GM12878 (cell line): ENCODE measurements around the gene UCP1. TPM values are rescaled to one million over a fixed set of nuclear protein-coding genes. Genes with fewer than 3 reads are reported as not detected.

Experiments
- ATAC-seq: fragments of 200-7000 bp; cut with Tn5 transposase; 3 replicates; pipeline ENCODE4 v1.9.1; 2020; ENCODE audit warnings: mild to moderate bottlenecking, moderate library complexity
- BruUV-seq: library from RNA; stranded (reverse); fragments of 400-500 nt; replicated peaks from 2 replicates; lab custom pipeline; 2021; lab: Mats Ljungman, UMichigan
- CTCF ChIA-PET: fragments of 300-600 bp; sonication (Branson Sonifier 250); formaldehyde crosslinking; extraction: SDS; loops from one replicate; lab custom pipeline; 2021; ENCODE audit warnings: inconsistent platforms; lab: Yijun Ruan, JAX
- POLR2A ChIA-PET: fragments of 350-600 bp; formaldehyde crosslinking; extraction: SDS; loops from one replicate; lab custom pipeline; 2021; ENCODE audit warnings: inconsistent platforms; lab: Charles Lee
- RAD21 ChIA-PET: fragments of 300-600 bp; sonication (Branson Sonifier 250); formaldehyde crosslinking; loops from one replicate; lab custom pipeline; 2023; ENCODE audit warnings: antibody characterized with exemption; ENCODE audit not compliant: unreplicated experiment; lab: Charles Lee
- SMC1A ChIA-PET: fragments of 300-600 bp; sonication (Branson Sonifier 250); formaldehyde crosslinking; loops from one replicate; lab custom pipeline; 2023; ENCODE audit not compliant: unreplicated experiment, uncharacterized antibody; lab: Charles Lee
- DNase-seq: peaks from one replicate; pipeline ENCODE4 v3.0.0-alpha.2; 2011; ENCODE audit warnings: low read depth, low spot score
- FAIRE-seq: peaks from 3 replicates; lab custom pipeline; 2011; peaks lifted over from hg19 to GRCh38; lab: Jason Lieb, UNC
- H2AFZ ChIP-seq: 2 replicates; pipeline ENCODE4 v1.6.0; 2011; ENCODE audit warnings: low read depth, low read length, control low read depth; ENCODE audit not compliant: control insufficient read depth
- H3K27ac ChIP-seq: 2 replicates; pipeline ENCODE4 v1.5.1; 2011; ENCODE audit warnings: control low read depth; ENCODE audit not compliant: control insufficient read depth, insufficient read depth
- H3K27me3 ChIP-seq, 2 experiments: replicated peaks in 1 of 2; 2 replicates each; pipeline versions ENCODE4 v1.6.0 to v1.6.1; 2011; ENCODE audit warnings: low read length in 1 of 2; ENCODE audit not compliant: control insufficient read depth in 2 of 2, insufficient read depth in 2 of 2
- H3K36me3 ChIP-seq, 2 experiments: 2 replicates each; pipeline ENCODE4 v1.5.1; 2011; ENCODE audit warnings: low read length in 1 of 2; ENCODE audit not compliant: control insufficient read depth in 2 of 2, insufficient read depth in 2 of 2
- H3K4me1 ChIP-seq: 2 replicates; pipeline ENCODE4 v1.6.1; 2011; ENCODE audit warnings: mild to moderate bottlenecking, low read length, moderate library complexity, mixed read lengths; ENCODE audit not compliant: control insufficient read depth, insufficient read depth
- H3K4me2 ChIP-seq: 2 replicates; pipeline ENCODE4 v1.6.0; 2011; ENCODE audit warnings: control low read depth; ENCODE audit not compliant: control insufficient read depth, insufficient read depth
- H3K4me3 ChIP-seq: fragments of 200-600 bp; sonication (generic); 2 replicates; pipeline ENCODE4 v1.5.1; 2016
- H3K79me2 ChIP-seq: 2 replicates; pipeline ENCODE4 v1.6.0; 2011; ENCODE audit warnings: low read length; ENCODE audit not compliant: control insufficient read depth, insufficient read depth
- H3K9ac ChIP-seq: 2 replicates; pipeline ENCODE4 v1.8.0; 2011; ENCODE audit warnings: low read length, control low read depth, mixed read lengths; ENCODE audit not compliant: control insufficient read depth, insufficient read depth
- H3K9me3 ChIP-seq: replicated peaks from 3 replicates; pipeline ENCODE4 v1.5.1; 2011; ENCODE audit warnings: mild to moderate bottlenecking, low read length; ENCODE audit not compliant: control insufficient read depth, insufficient read depth
- H4K20me1 ChIP-seq: 2 replicates; pipeline ENCODE4 v1.6.0; 2011; ENCODE audit not compliant: control insufficient read depth, insufficient read depth
- CHD2 ChIP-seq: IDR thresholded peaks from 2 replicates; pipeline ENCODE4 v1.6.1; 2011; ENCODE audit warnings: low read depth, low read length, improper control_type of control experiment, borderline replicate concordance
- MTA3 ChIP-seq: IDR thresholded peaks from 2 replicates; pipeline ENCODE4 v1.6.1; 2012; ENCODE audit warnings: low read length, inconsistent platforms, borderline replicate concordance
- NFYB ChIP-seq: IDR thresholded peaks from 2 replicates; pipeline ENCODE4 v1.6.1; 2011; ENCODE audit warnings: low read depth, mild to moderate bottlenecking, low read length, improper control_type of control experiment, moderate library complexity; ENCODE audit not compliant: insufficient read depth
- RAD51 ChIP-seq: fragments of 450-650 bp; IDR thresholded peaks from 2 replicates; pipeline ENCODE4 v1.6.1; 2016; ENCODE audit warnings: moderate library complexity, mild to moderate bottlenecking, inconsistent platforms
- SIN3A ChIP-seq: IDR thresholded peaks from 2 replicates; pipeline ENCODE4 v1.6.1; 2012; ENCODE audit warnings: low read depth, low read length, improper control_type of control experiment
- TCF7 ChIP-seq: IDR thresholded peaks from 2 replicates; pipeline ENCODE4 v1.6.1; 2014; ENCODE audit warnings: antibody characterized with exemption, borderline replicate concordance
- WRNIP1 ChIP-seq: IDR thresholded peaks from 2 replicates; pipeline ENCODE4 v1.6.1; 2011; ENCODE audit warnings: low read depth, low read length, improper control_type of control experiment, borderline replicate concordance
- ZSCAN29 ChIP-seq: fragments of 450-650 bp; IDR thresholded peaks from 2 replicates; pipeline ENCODE4 v1.6.1; 2017; ENCODE audit warnings: mild to moderate bottlenecking, moderate library complexity
- WGBS: methylation state at CpG from one replicate; pipeline ENCODE4 v1.1.6; 2016; ENCODE audit warnings: low lambda C conversion rate; ENCODE audit not compliant: insufficient replicate concordance, insufficient coverage; ENCODE audit errors: missing lambda C conversion rate; 5-methylcytosine and 5-hydroxymethylcytosine counted together
- in situ Hi-C: fragments of 300-500 bp; cut with MboI; formaldehyde crosslinking; loops from 9 replicates; pipeline ENCODE4 v1.14.3; 2018; ENCODE audit warnings: mixed read lengths
- intact Hi-C: fragments of 100-400 bp; cut with micrococcal nuclease; formaldehyde crosslinking; loops from one replicate; pipeline ENCODE4 v1.14.2; 2022; ENCODE audit not compliant: unreplicated experiment
- polyA plus RNA-seq, 11 experiments: library from polyadenylated mRNA; depleted of rRNA in 4 of 11; unstranded in 6 of 11; stranded (reverse) in 5 of 11; fragments of >200 nt; fragmentation: Nextera tagmentation in 4 of 11; fragmentation: Illumina TruSeq in 1 of 11; extraction: Ambion mirVana in 4 of 11; extraction: Trizol in 1 of 11; gene quantifications; 1 replicate in 1 of 11; 2 replicates in 10 of 11; pipeline versions ENCODE4 v1.2.1 to v1.2.3, GENCODE V29; 2011 to 2016; ENCODE audit warnings: inconsistent platforms in 2 of 11, missing spikeins in 2 of 11, low read depth in 1 of 11
- total RNA-seq, 4 experiments: library from RNA; depleted of rRNA in 3 of 4; stranded (reverse); fragments of >200 nt in 3 of 4; fragmentation: Illumina TruSeq in 1 of 4; extraction: Trizol in 1 of 4; gene quantifications; 2 replicates each; pipeline versions ENCODE4 v1.2.1 to v1.2.3, GENCODE V29; 2013 to 2021
- TF ChIP-seq, protein P1 (sequence below): fragments of 450-650 bp; IDR thresholded peaks from 2 replicates; pipeline ENCODE4 v1.6.1; 2017; ENCODE audit warnings: antibody characterized with exemption, mild to moderate bottlenecking, moderate library complexity
- TF ChIP-seq, protein P2 (sequence below): fragments of 450-650 bp; IDR thresholded peaks from 2 replicates; pipeline ENCODE4 v1.6.1; 2017; ENCODE audit warnings: low read depth, mild to moderate bottlenecking, moderate library complexity
- TF ChIP-seq, protein P3 (sequence below): fragments of 450-650 bp; formaldehyde crosslinking; IDR thresholded peaks from 2 replicates; pipeline ENCODE4 v1.4.0; 2020; ENCODE audit warnings: mild to moderate bottlenecking, moderate library complexity
- TF ChIP-seq, protein P4 (sequence below): IDR thresholded peaks from 2 replicates; pipeline ENCODE4 v1.6.1; 2011; ENCODE audit warnings: borderline replicate concordance, low read depth, mild to moderate bottlenecking, moderate library complexity, mixed read lengths, low read length; ENCODE audit not compliant: insufficient read depth; ENCODE audit errors: extremely low read length

UCP1 gene
- total and polyA plus RNA-seq, 10 of the 15 experiments (the other 5 are each of a cell fraction or from before 2014, with no cell fraction given) = not detected

DNA sequence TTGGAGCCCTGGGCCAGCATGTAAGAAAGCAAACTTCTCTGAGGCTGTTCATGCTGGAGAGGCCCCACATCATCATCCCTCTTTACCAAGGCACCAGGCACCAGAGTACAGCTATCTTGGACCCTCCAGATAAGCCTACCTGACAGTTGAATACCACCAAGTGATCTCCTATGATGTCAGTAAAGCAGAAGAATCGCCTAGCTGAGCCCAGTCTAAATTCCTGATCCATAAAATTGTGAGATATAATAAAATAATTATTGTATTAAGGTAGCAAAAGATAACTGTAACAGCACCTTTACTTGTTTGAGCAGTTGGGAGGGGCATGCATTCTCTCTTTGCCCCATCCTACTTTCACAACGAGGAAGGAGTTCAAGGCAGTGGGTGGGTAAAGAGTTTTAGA lies 2.9 kb upstream of the UCP1 start:
- TF ChIP-seq TCF7 (no peak), WRNIP1 (no peak), CHD2 (no peak), RAD51 (no peak), SIN3A (no peak), NFYB (no peak), ZSCAN29 (no peak), MTA3 (no peak)
- TF ChIP-seq, protein P1, sequence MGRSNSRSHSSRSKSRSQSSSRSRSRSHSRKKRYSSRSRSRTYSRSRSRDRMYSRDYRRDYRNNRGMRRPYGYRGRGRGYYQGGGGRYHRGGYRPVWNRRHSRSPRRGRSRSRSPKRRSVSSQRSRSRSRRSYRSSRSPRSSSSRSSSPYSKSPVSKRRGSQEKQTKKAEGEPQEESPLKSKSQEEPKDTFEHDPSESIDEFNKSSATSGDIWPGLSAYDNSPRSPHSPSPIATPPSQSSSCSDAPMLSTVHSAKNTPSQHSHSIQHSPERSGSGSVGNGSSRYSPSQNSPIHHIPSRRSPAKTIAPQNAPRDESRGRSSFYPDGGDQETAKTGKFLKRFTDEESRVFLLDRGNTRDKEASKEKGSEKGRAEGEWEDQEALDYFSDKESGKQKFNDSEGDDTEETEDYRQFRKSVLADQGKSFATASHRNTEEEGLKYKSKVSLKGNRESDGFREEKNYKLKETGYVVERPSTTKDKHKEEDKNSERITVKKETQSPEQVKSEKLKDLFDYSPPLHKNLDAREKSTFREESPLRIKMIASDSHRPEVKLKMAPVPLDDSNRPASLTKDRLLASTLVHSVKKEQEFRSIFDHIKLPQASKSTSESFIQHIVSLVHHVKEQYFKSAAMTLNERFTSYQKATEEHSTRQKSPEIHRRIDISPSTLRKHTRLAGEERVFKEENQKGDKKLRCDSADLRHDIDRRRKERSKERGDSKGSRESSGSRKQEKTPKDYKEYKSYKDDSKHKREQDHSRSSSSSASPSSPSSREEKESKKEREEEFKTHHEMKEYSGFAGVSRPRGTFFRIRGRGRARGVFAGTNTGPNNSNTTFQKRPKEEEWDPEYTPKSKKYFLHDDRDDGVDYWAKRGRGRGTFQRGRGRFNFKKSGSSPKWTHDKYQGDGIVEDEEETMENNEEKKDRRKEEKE = no peak
- TF ChIP-seq, protein P2, sequence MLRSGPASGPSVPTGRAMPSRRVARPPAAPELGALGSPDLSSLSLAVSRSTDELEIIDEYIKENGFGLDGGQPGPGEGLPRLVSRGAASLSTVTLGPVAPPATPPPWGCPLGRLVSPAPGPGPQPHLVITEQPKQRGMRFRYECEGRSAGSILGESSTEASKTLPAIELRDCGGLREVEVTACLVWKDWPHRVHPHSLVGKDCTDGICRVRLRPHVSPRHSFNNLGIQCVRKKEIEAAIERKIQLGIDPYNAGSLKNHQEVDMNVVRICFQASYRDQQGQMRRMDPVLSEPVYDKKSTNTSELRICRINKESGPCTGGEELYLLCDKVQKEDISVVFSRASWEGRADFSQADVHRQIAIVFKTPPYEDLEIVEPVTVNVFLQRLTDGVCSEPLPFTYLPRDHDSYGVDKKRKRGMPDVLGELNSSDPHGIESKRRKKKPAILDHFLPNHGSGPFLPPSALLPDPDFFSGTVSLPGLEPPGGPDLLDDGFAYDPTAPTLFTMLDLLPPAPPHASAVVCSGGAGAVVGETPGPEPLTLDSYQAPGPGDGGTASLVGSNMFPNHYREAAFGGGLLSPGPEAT = no peak
- TF ChIP-seq, protein P3, sequence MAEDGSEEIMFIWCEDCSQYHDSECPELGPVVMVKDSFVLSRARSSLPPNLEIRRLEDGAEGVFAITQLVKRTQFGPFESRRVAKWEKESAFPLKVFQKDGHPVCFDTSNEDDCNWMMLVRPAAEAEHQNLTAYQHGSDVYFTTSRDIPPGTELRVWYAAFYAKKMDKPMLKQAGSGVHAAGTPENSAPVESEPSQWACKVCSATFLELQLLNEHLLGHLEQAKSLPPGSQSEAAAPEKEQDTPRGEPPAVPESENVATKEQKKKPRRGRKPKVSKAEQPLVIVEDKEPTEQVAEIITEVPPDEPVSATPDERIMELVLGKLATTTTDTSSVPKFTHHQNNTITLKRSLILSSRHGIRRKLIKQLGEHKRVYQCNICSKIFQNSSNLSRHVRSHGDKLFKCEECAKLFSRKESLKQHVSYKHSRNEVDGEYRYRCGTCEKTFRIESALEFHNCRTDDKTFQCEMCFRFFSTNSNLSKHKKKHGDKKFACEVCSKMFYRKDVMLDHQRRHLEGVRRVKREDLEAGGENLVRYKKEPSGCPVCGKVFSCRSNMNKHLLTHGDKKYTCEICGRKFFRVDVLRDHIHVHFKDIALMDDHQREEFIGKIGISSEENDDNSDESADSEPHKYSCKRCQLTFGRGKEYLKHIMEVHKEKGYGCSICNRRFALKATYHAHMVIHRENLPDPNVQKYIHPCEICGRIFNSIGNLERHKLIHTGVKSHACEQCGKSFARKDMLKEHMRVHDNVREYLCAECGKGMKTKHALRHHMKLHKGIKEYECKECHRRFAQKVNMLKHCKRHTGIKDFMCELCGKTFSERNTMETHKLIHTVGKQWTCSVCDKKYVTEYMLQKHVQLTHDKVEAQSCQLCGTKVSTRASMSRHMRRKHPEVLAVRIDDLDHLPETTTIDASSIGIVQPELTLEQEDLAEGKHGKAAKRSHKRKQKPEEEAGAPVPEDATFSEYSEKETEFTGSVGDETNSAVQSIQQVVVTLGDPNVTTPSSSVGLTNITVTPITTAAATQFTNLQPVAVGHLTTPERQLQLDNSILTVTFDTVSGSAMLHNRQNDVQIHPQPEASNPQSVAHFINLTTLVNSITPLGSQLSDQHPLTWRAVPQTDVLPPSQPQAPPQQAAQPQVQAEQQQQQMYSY (CRISPR knock-in tag) = no peak
- TF ChIP-seq, protein P4, sequence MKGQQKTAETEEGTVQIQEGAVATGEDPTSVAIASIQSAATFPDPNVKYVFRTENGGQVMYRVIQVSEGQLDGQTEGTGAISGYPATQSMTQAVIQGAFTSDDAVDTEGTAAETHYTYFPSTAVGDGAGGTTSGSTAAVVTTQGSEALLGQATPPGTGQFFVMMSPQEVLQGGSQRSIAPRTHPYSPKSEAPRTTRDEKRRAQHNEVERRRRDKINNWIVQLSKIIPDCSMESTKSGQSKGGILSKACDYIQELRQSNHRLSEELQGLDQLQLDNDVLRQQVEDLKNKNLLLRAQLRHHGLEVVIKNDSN = no peak
- TF ChIP-seq, all 136 proteins: peak for 0

More for the DNA sequence above, 2.9 kb upstream of the UCP1 start:
- H3K36me3 ChIP-seq = no peaks in the 10 kb centered on the region
- peaks cover 6% of the 10 kb centered on the region; the same call in 1 of the 2 replicates for H3K4me1 ChIP-seq
- H3K4me3 ChIP-seq = no peak overlapping the region
- no peak overlapping the region for H2AFZ ChIP-seq
- ATAC-seq (no peak), DNase-seq (no peak), FAIRE-seq (no peak)
- H3K9me3 ChIP-seq = peaks cover 3% of the 10 kb centered on the region; the same call in 2 of the 3 replicates
- H3K79me2 ChIP-seq = no peaks in the 10 kb centered on the region
- peaks cover 11 to 40% of the 10 kb centered on the region in 2 experiments for H3K27me3 ChIP-seq
- SMC1A ChIA-PET = no interaction called here
- intact Hi-C loops = no loop called here
- H3K27ac ChIP-seq = no peak overlapping the region
- RAD21 ChIA-PET = no interaction called here
- CTCF ChIA-PET = no interaction called here
- H3K4me2 ChIP-seq = no peak overlapping the region
- POLR2A ChIA-PET = no interaction called here
- no peaks in the 10 kb centered on the region for H4K20me1 ChIP-seq
- in situ Hi-C loops = no loop called here
- H3K9ac ChIP-seq = no peak overlapping the region
- 0% methylated on average over 2 of the region's 2 CpGs for WGBS
- BruUV-seq = no TSS peak
